CD14-positive monocyte (primary cell): ENCODE results near the gene CYRIA. TPM values are rescaled to one million over a fixed set of nuclear protein-coding genes. Genes with fewer than 3 reads are reported as not detected.

Experiments used
- DNase-seq, 3 donors: peaks; one replicate each; pipeline ENCODE4 v3.0.0-alpha.2; 2011 to 2022
- H2AFZ ChIP-seq: 2 replicates; pipeline ENCODE4 v1.6.0; 2012; ENCODE audit warnings: mild to moderate bottlenecking, low read depth, low read length, inconsistent platforms; ENCODE audit not compliant: insufficient read depth, poor library complexity, severe bottlenecking
- H3K27ac ChIP-seq, 2 donors: 1 replicate in 1 of 2; 2 replicates in 1 of 2; pipeline ENCODE4 v1.5.1; 2012 to 2013; ENCODE audit warnings: low read length in 2 of 2, control low read depth in 1 of 2, inconsistent platforms in 1 of 2, low read depth in 1 of 2, mild to moderate bottlenecking in 1 of 2
- H3K27me3 ChIP-seq, 2 donors: one replicate each; pipeline versions ENCODE4 v1.6.0 to v1.6.1; 2011 to 2013; ENCODE audit warnings: low read length in 2 of 2; ENCODE audit not compliant: control insufficient read depth in 2 of 2, insufficient read depth in 2 of 2
- H3K36me3 ChIP-seq, 2 donors: replicated peaks in 1 of 2; 1 replicate in 1 of 2; 2 replicates in 1 of 2; pipeline versions ENCODE4 v1.5.1 to v1.6.1; 2012 to 2013; ENCODE audit warnings: low read length in 2 of 2, control low read depth in 1 of 2, inconsistent platforms in 1 of 2, mild to moderate bottlenecking in 1 of 2; ENCODE audit not compliant: insufficient read depth in 2 of 2, control insufficient read depth in 1 of 2
- H3K4me1 ChIP-seq, 2 donors: 1 replicate in 1 of 2; 2 replicates in 1 of 2; pipeline versions ENCODE4 v1.5.1 to v1.6.1; 2012 to 2013; ENCODE audit warnings: low read length in 2 of 2, control low read depth in 1 of 2, inconsistent platforms in 1 of 2, mild to moderate bottlenecking in 1 of 2, moderate library complexity in 1 of 2; ENCODE audit not compliant: insufficient read depth in 2 of 2, control insufficient read depth in 1 of 2
- H3K4me2 ChIP-seq: replicated peaks from 2 replicates; pipeline ENCODE3; 2012; ENCODE audit warnings: low read length, moderate library complexity, mild to moderate bottlenecking; ENCODE audit not compliant: poor library complexity, severe bottlenecking; ENCODE audit errors: extremely low read depth
- H3K4me3 ChIP-seq, 3 experiments: fragments of 200-600 bp in 1 of 3; sonication (generic) in 1 of 3; replicated peaks in 1 of 3; 1 replicate in 2 of 3; 2 replicates in 1 of 3; pipeline ENCODE4 v1.5.1; 2011 to 2013; ENCODE audit warnings: low read length in 3 of 3, mild to moderate bottlenecking in 3 of 3, control low read depth in 2 of 3, low read depth in 2 of 3, inconsistent platforms in 1 of 3, moderate library complexity in 1 of 3
- H3K79me2 ChIP-seq: 2 replicates; pipeline ENCODE4 v1.6.0; 2012; ENCODE audit warnings: mild to moderate bottlenecking, control low read depth, inconsistent platforms, low read length, moderate library complexity; ENCODE audit not compliant: insufficient read depth
- H3K9ac ChIP-seq: 2 replicates; pipeline ENCODE4 v1.6.0; 2017; ENCODE audit warnings: low read length, mild to moderate bottlenecking; ENCODE audit not compliant: insufficient read depth, poor library complexity, severe bottlenecking
- H3K9me3 ChIP-seq, 2 donors: replicated peaks in 1 of 2; 1 replicate in 1 of 2; 2 replicates in 1 of 2; pipeline versions ENCODE4 v1.5.1 to v1.6.1; 2012 to 2013; ENCODE audit warnings: low read length in 2 of 2, control low read depth in 1 of 2; ENCODE audit not compliant: control insufficient read depth in 1 of 2, insufficient read depth in 1 of 2
- H4K20me1 ChIP-seq: 2 replicates; pipeline ENCODE4 v1.6.0; 2012; ENCODE audit warnings: mild to moderate bottlenecking, low read length, control low read depth, moderate library complexity; ENCODE audit not compliant: insufficient read depth
- H3K27ac Mint-ChIP-seq, 7 donors: one replicate each; pipeline ENCODE4 v1.8.0; 2020; ENCODE audit warnings: mild to moderate bottlenecking in 7 of 7, mixed read lengths in 7 of 7, moderate library complexity in 6 of 7, inconsistent platforms in 2 of 7
- H3K27me3 Mint-ChIP-seq, 3 donors: one replicate each; pipeline ENCODE4 v1.8.0; 2021 to 2022; ENCODE audit warnings: low read depth in 3 of 3, mild to moderate bottlenecking in 3 of 3, mixed read lengths in 3 of 3, moderate library complexity in 3 of 3, inconsistent platforms in 1 of 3
- H3K36me3 Mint-ChIP-seq, 2 donors: one replicate each; pipeline ENCODE4 v1.8.0; 2020; ENCODE audit warnings: mixed read lengths in 2 of 2, inconsistent platforms in 1 of 2, mild to moderate bottlenecking in 1 of 2
- H3K4me1 Mint-ChIP-seq: one replicate; pipeline ENCODE4 v1.8.0; 2020; ENCODE audit warnings: mild to moderate bottlenecking, mixed read lengths
- H3K4me3 Mint-ChIP-seq, 2 donors: one replicate each; pipeline ENCODE4 v1.8.0; 2020; ENCODE audit warnings: mild to moderate bottlenecking in 2 of 2, mixed read lengths in 2 of 2, moderate library complexity in 1 of 2
- H3K9me3 Mint-ChIP-seq, 7 donors: one replicate each; pipeline ENCODE4 v1.8.0; 2020 to 2022; ENCODE audit warnings: mixed read lengths in 7 of 7, mild to moderate bottlenecking in 6 of 7, moderate library complexity in 6 of 7, inconsistent platforms in 2 of 7
- WGBS: methylation state at CpG from one replicate; pipeline ENCODE4 v1.1.5; 2013; ENCODE audit warnings: missing lambda C conversion rate; ENCODE audit not compliant: insufficient coverage; 5-methylcytosine and 5-hydroxymethylcytosine counted together
- intact Hi-C, 2 donors: fragments of 100-400 bp; cut with micrococcal nuclease; formaldehyde crosslinking; loops; one replicate each; pipeline versions ENCODE4 v1.15.0 to v1.15.1; 2023
- polyA plus RNA-seq, 3 donors: library from polyadenylated mRNA; depleted of rRNA in 1 of 3; unstranded in 2 of 3; stranded (reverse) in 1 of 3; fragments of 300-500 nt in 2 of 3; fragments of >200 nt in 1 of 3; fragmentation: Illumina TruSeq in 2 of 3; gene quantifications; 1 replicate in 2 of 3; 2 replicates in 1 of 3; pipeline ENCODE4 v1.2.3, GENCODE V29; 2012 to 2021
- TF ChIP-seq, protein P1 (sequence below): fragments of 200-600 bp; IDR thresholded peaks from one replicate; pipeline ENCODE4 v1.8.0; 2022; ENCODE audit warnings: antibody characterized with exemption, mild to moderate bottlenecking

CYRIA gene
- polyA plus RNA-seq, 3 donors: 55.9 to 101 (median 72.4) TPM

DNA sequence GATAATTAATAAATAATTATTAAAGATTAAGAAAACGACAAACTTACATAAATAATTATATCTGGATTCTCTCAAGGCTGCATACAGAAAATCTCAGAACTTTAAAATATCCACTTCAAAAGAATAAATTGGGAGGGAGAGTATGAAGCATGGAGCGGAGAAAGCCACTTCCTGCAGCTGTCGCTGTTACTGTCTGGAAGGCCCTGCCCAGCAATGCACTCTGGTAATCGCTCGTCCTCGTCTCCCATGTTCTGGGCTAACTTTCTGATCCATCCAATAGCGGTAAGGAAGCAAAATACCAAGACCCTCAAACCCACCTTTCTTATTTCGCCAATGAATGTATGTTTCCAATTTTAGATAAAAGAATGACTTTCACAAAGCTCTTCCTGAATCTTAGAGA is 26.7 kb downstream of the CYRIA start:
- DNase-seq: no peak
- H3K4me1 ChIP-seq: peaks cover 70 to 87% of the 10 kb centered on the region in 2 donors
- Mint-ChIP-seq H3K36me3 (peaks cover 79 to 87% of the 10 kb centered on the region in 2 donors), H3K4me3 (no peak overlapping the region), H3K4me1 (peaks cover 85% of the 10 kb centered on the region), H3K9me3 (peaks cover 2 to 9% (median 3%) of the 10 kb centered on the region in 7 donors), H3K27me3 (peaks cover 0 to 4% (median 1%) of the 10 kb centered on the region in 3 donors), H3K27ac (peak overlapping the region in 4 of 7 donors; percentile 1 to 80 (median 42))
- peaks cover 0 to 4% of the 10 kb centered on the region in 2 donors for H3K9me3 ChIP-seq
- H3K4me3 ChIP-seq: no peak overlapping the region
- TF ChIP-seq, protein P1, sequence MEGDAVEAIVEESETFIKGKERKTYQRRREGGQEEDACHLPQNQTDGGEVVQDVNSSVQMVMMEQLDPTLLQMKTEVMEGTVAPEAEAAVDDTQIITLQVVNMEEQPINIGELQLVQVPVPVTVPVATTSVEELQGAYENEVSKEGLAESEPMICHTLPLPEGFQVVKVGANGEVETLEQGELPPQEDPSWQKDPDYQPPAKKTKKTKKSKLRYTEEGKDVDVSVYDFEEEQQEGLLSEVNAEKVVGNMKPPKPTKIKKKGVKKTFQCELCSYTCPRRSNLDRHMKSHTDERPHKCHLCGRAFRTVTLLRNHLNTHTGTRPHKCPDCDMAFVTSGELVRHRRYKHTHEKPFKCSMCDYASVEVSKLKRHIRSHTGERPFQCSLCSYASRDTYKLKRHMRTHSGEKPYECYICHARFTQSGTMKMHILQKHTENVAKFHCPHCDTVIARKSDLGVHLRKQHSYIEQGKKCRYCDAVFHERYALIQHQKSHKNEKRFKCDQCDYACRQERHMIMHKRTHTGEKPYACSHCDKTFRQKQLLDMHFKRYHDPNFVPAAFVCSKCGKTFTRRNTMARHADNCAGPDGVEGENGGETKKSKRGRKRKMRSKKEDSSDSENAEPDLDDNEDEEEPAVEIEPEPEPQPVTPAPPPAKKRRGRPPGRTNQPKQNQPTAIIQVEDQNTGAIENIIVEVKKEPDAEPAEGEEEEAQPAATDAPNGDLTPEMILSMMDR: no peak
- H3K27me3 ChIP-seq: no peaks in the 10 kb centered on the region
- no peak overlapping the region for H3K9ac ChIP-seq
- H4K20me1 ChIP-seq: peaks cover 99% of the 10 kb centered on the region
- H3K27ac ChIP-seq: peak overlapping the region in 1 of 2 donors; percentile 28
- H3K4me2 ChIP-seq: no peak overlapping the region
- intact Hi-C loops: no loop called here
- no CpG with 5 or more reads among the region's 8 CpGs for WGBS
- no peak overlapping the region for H2AFZ ChIP-seq
- peaks cover 87% of the 10 kb centered on the region for H3K79me2 ChIP-seq
- H3K36me3 ChIP-seq: peaks cover 26 to 73% of the 10 kb centered on the region in 2 donors

DNA sequence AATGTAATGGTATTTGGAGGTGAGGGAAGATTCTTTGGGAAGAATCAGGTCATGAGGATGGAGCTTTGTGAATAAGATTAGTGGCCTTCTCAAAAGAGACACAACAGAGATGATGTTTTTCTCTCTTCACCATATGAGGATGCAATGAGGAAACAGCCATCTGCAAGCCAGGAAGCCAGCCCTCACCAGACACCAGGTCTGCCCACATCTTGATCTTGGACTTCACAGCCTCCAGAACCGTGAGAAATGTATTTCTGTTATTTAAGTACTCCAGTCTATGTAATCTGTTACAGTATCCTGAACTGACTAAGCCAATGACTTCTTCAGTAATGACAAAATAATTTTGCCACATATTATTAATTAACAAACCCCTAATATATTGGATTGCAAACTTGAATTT is 28.3 kb downstream of the CYRIA start:
- no peak overlapping the region for H3K27ac ChIP-seq
- WGBS: no CpG with 5 or more reads among the region's 1 CpG
- Mint-ChIP-seq H3K36me3 (peaks cover 77 to 84% of the 10 kb centered on the region in 2 donors), H3K4me1 (peaks cover 92% of the 10 kb centered on the region), H3K9me3 (peaks cover 0 to 8% (median 3%) of the 10 kb centered on the region in 7 donors), H3K27ac (peak overlapping the region in 3 of 7 donors; percentile 43 to 68 (median 50)), H3K27me3 (peaks cover 0 to 4% (median 1%) of the 10 kb centered on the region in 3 donors), H3K4me3 (no peak overlapping the region)
- no peak overlapping the region for H3K9ac ChIP-seq
- H3K9me3 ChIP-seq: peaks cover 0 to 4% of the 10 kb centered on the region in 2 donors
- no peak overlapping the region for H2AFZ ChIP-seq
- H3K36me3 ChIP-seq: peaks cover 21 to 69% of the 10 kb centered on the region in 2 donors
- no peak for DNase-seq
- intact Hi-C loops: no loop called here
- H3K4me1 ChIP-seq: peaks cover 82 to 96% of the 10 kb centered on the region in 2 donors
- H3K27me3 ChIP-seq: no peaks in the 10 kb centered on the region
- H4K20me1 ChIP-seq: peaks cover 99% of the 10 kb centered on the region
- H3K4me3 ChIP-seq: no peak overlapping the region
- peaks cover 89% of the 10 kb centered on the region for H3K79me2 ChIP-seq
- H3K4me2 ChIP-seq: no peak overlapping the region
- TF ChIP-seq, protein P1: no peak
